Stomach (tissue), 9 donors: ENCODE data around the gene SRMS. TPM values are rescaled to one million over a fixed set of nuclear protein-coding genes. Genes with fewer than 3 reads are reported as not detected.

Source experiments
- DNase-seq, 2 donors: peaks; one replicate each; pipeline versions ENCODE4 v3.0.0 to v3.0.0-alpha.2; 2013 to 2019
- H3K27ac ChIP-seq, 5 donors: fragments of 200-600 bp in 4 of 5; sonication (generic) in 4 of 5; one replicate each; pipeline ENCODE4 v1.5.1; 2013 to 2019; ENCODE audit warnings: mild to moderate bottlenecking in 1 of 5, moderate library complexity in 1 of 5
- H3K27me3 ChIP-seq, 3 donors: fragments of 200-600 bp; sonication (generic); one replicate each; pipeline ENCODE4 v1.5.1; 2017 to 2019; ENCODE audit warnings: mixed run types in 1 of 3
- H3K36me3 ChIP-seq, 4 donors: fragments of 200-600 bp; sonication (generic); 1 replicate in 3 of 4; 2 replicates in 1 of 4; pipeline ENCODE4 v1.5.1; 2016 to 2019
- H3K4me1 ChIP-seq, 4 donors: fragments of 200-600 bp; sonication (generic); one replicate each; pipeline ENCODE4 v1.5.1; 2016 to 2019
- H3K4me3 ChIP-seq, 4 donors: fragments of 200-600 bp; sonication (generic) in 3 of 4; one replicate each; pipeline ENCODE4 v1.5.1; 2016 to 2019; ENCODE audit warnings: mild to moderate bottlenecking in 1 of 4
- H3K9me3 ChIP-seq, 4 donors: fragments of 200-600 bp; sonication (generic); one replicate each; pipeline ENCODE4 v1.5.1; 2016 to 2019
- CTCF ChIP-seq, 7 experiments: fragments of 450-650 bp in 4 of 7; fragments of 200-600 bp in 3 of 7; sonication (generic) in 3 of 7; IDR thresholded peaks; one replicate each; pipeline ENCODE4 v1.5.1; 2016 to 2019; ENCODE audit warnings: antibody characterized with exemption in 7 of 7, control low read depth in 2 of 7, mild to moderate bottlenecking in 1 of 7
- EP300 ChIP-seq: sonication (generic); formaldehyde crosslinking; IDR thresholded peaks from one replicate; pipeline ENCODE4 v1.6.1; 2017; ENCODE audit warnings: antibody characterized with exemption
- POLR2A ChIP-seq, 4 donors: fragments of 450-650 bp; IDR thresholded peaks; one replicate each; pipeline ENCODE4 v1.6.1; 2016; ENCODE audit warnings: antibody characterized with exemption in 4 of 4, control low read depth in 2 of 4, mild to moderate bottlenecking in 1 of 4, moderate library complexity in 1 of 4
- POLR2AphosphoS5 ChIP-seq, 3 donors: sonication (generic); formaldehyde crosslinking; IDR thresholded peaks; one replicate each; pipeline ENCODE4 v1.6.1; 2016; ENCODE audit warnings: antibody characterized with exemption in 3 of 3
- WGBS, 5 donors: extraction: QIAGEN DNeasy Blood & Tissue Kit in 3 of 5; methylation state at CpG; one replicate each; pipeline versions ENCODE4 v1.1.5 to v1.1.7; 2013 to 2018; 5-methylcytosine and 5-hydroxymethylcytosine counted together
- intact Hi-C: fragments of 100-400 bp; cut with DNase I; formaldehyde crosslinking; loops from one replicate; pipeline ENCODE4 v1.15.1; 2023; ENCODE audit warnings: low total_unique reads
- polyA plus RNA-seq, 3 donors: library from polyadenylated mRNA; stranded (reverse); fragments of 200-250 nt; gene quantifications; one replicate each; pipeline ENCODE4 v1.2.3, GENCODE V29; 2013
- total RNA-seq, 5 donors: library from RNA; depleted of rRNA; stranded (reverse); fragments of >200 nt; gene quantifications; one replicate each; pipeline versions ENCODE4 v1.1.0 to v1.2.3, GENCODE V29; 2014 to 2016
- donor health status: healthy with polysubstance abuse.
- donor health status: Bipolar disorder and iron deficiency.
- donor health status: healthy.

The SRMS gene
- total and polyA plus RNA-seq, 8 donors, result 0.87 to 3.5 (median 2.1) TPM; not detected in 5

- peaks cover 0 to 52% (median 11%) of the 10 kb centered on the region in 3 donors for H3K27me3 ChIP-seq
- DNase-seq, result no peak
- H3K27ac ChIP-seq, result no peak overlapping the region
- H3K9me3 ChIP-seq, result no peaks in the 10 kb centered on the region
- WGBS, 5 donors, result 78 to 90% (median 89%) methylated on average over 26 to 27 of the region's 27 CpGs
- no peaks in the 10 kb centered on the region for H3K36me3 ChIP-seq
- peaks cover 23 to 35% (median 32%) of the 10 kb centered on the region in 4 donors for H3K4me1 ChIP-seq
- intact Hi-C loops, result no loop called here
- TF ChIP-seq POLR2A (IDR thresholded peaks at IDR 0.05) (no peak), EP300 (no peak), CTCF (IDR thresholded peaks at IDR 0.05) (no peak), POLR2AphosphoS5 (IDR thresholded peaks at IDR 0.05) (no peak)
- no peak overlapping the region for H3K4me3 ChIP-seq
These were observed 15.7 kb downstream of the SRMS start for GRCh38 chr20:63531686-63532448.

- intact Hi-C loops, result no loop called here
- peak overlapping the region in 2 of 5 donors; percentile 22 to 38 for H3K27ac ChIP-seq
- H3K4me1 ChIP-seq, result peaks cover 18 to 38% (median 26%) of the 10 kb centered on the region in 4 donors
- peak in 1 of 3 donors; percentile 43 for TF ChIP-seq POLR2AphosphoS5 (IDR thresholded peaks at IDR 0.05)
- no peak for TF ChIP-seq EP300
- no peaks in the 10 kb centered on the region for H3K9me3 ChIP-seq
- H3K27me3 ChIP-seq, result peaks cover 0 to 42% (median 11%) of the 10 kb centered on the region in 3 donors
- 21 to 46% (median 32%) methylated on average over 8 to 14 of the region's 14 CpGs for WGBS, 5 donors
- no peaks in the 10 kb centered on the region for H3K36me3 ChIP-seq
- no peak overlapping the region for H3K4me3 ChIP-seq
- DNase-seq, result peak; percentile 53 to 54
These were observed 16.8 kb downstream of the SRMS start for GRCh38 chr20:63530788-63531160.

- peaks cover 16 to 35% (median 22%) of the 10 kb centered on the region in 4 donors for H3K4me1 ChIP-seq
- intact Hi-C loops, result no loop called here
- no peak overlapping the region for H3K4me3 ChIP-seq
- H3K27me3 ChIP-seq, result peaks cover 0 to 37% (median 11%) of the 10 kb centered on the region in 3 donors
- no peak for TF ChIP-seq POLR2A (IDR thresholded peaks at IDR 0.05)
- no peak for TF ChIP-seq CTCF (IDR thresholded peaks at IDR 0.05)
- TF ChIP-seq EP300, result no peak
- no peak for TF ChIP-seq POLR2AphosphoS5 (IDR thresholded peaks at IDR 0.05)
- H3K27ac ChIP-seq, result peak overlapping the region in 2 of 5 donors; percentile 22 to 38
- 70 to 78% (median 74%) methylated on average over 23 to 39 of the region's 39 CpGs for WGBS, 5 donors
- H3K9me3 ChIP-seq, result no peaks in the 10 kb centered on the region
- DNase-seq, result peak in 1 of 2 donors; percentile 10
- H3K36me3 ChIP-seq, result no peaks in the 10 kb centered on the region
These were observed 17.4 kb downstream of the SRMS start for GRCh38 chr20:63529861-63530787.

GRCh38 chr20:63529180-63529860 lies 18.2 kb downstream of the SRMS start:
- intact Hi-C loops, result no loop called here
- Histone ChIP-seq H3K36me3 (no peaks in the 10 kb centered on the region), H3K27ac (no peak overlapping the region), H3K9me3 (no peaks in the 10 kb centered on the region), H3K27me3 (peaks cover 0 to 28% (median 6%) of the 10 kb centered on the region in 3 donors), H3K4me1 (peaks cover 8 to 27% (median 14%) of the 10 kb centered on the region in 4 donors), H3K4me3 (no peak overlapping the region)
- TF ChIP-seq POLR2A (IDR thresholded peaks at IDR 0.05) (no peak), EP300 (no peak), CTCF (IDR thresholded peaks at IDR 0.05) (no peak), POLR2AphosphoS5 (IDR thresholded peaks at IDR 0.05) (no peak)
- WGBS, 5 donors, result 70 to 83% (median 81%) methylated on average over 19 to 27 of the region's 27 CpGs
- DNase-seq, result peak in 1 of 2 donors; percentile 13
